Activated naive CD4-positive, alpha-beta T cell treated with anti-CD3 and anti-CD28 coated beads, Interleukin-2, amount 50 U/mL, for 24 hours (primary cell): ENCODE results near the gene POLR2C.

Experiments used
- H3K27ac Mint-ChIP-seq: one replicate; pipeline ENCODE4 v1.8.0; 2021; ENCODE audit warnings: mild to moderate bottlenecking, mixed read lengths
- H3K27me3 Mint-ChIP-seq: one replicate; pipeline ENCODE4 v1.8.0; 2021; ENCODE audit warnings: mixed read lengths
- H3K36me3 Mint-ChIP-seq: one replicate; pipeline ENCODE4 v1.8.0; 2021; ENCODE audit warnings: mixed read lengths
- H3K4me1 Mint-ChIP-seq: one replicate; pipeline ENCODE4 v1.8.0; 2021; ENCODE audit warnings: mixed read lengths
- H3K4me3 Mint-ChIP-seq: one replicate; pipeline ENCODE4 v1.8.0; 2021; ENCODE audit warnings: mild to moderate bottlenecking, mixed read lengths
- H3K9me3 Mint-ChIP-seq: one replicate; pipeline ENCODE4 v1.8.0; 2021; ENCODE audit warnings: mixed read lengths

POLR2C gene

DNA sequence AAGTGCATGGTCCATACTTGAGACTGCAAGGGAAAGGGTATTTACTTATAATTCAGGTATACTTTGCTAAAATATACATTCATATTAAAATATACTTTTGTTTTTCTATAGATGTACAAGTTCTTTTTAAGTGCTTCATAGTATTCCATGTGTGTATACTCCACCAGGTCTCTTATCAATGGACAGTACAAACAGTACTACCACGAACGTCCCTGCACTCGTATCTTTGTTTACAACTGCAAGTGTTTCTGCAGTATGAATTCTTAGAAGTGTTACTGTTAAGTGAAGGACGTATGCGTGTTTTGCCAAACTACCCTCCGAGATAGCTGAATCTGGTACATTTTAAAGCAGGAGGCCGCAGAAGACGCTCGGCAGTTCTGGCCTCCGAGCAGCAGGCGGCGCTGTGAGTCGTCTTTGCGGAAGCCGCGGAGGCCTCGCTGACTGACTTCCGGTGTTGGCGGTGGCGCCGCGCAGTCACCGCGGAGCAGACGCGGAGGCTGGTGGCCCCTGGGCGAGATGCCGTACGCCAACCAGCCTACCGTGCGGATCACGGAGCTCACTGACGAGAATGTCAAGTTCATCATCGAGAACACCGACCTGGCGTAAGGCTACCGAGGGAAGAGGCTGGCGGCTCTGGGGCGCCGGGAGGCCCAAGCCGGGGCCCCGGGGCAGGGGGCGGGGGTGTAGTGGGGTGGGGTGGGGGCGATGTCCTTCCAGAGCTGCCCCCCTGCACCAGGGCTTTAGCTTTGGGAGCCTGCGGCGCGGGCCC, at the start of gene POLR2C:
Gene POLR2C (plus strand): TSS at position 471 of the 769 bp plus-strand sequence. CDS start 46 bp downstream, at position 517.
- Mint-ChIP-seq H3K36me3 (peaks cover 10% of the 10 kb centered on the region), H3K27ac (peak within 1 kb of the TSS; percentile 100), H3K9me3 (no peaks in the 10 kb centered on the region), H3K4me3 (peak within 1 kb of the TSS; percentile 99), H3K27me3 (no peaks in the 10 kb centered on the region), H3K4me1 (peaks cover 25% of the 10 kb centered on the region)

DNA sequence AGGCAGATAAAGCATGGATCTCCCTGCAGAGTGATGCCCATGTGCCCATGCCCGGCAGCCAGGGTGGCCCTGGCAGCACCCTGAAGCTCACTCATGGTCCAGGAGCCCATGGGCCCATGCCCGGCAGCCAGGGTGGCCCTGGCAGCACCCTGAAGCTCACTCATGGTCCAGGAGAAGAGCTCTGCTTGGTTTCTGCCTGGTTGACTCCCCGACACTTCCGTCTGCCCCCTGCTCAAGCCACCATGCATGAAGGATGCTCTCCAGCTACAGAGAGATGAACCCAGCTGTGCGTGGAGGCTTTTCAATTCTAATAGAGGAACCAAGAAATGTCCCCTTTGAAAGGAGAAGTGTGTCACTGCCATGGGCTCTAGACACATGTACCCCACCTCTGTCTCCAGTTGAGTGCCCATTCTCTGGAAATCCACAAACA, 49.2 kb upstream of the POLR2C start:
- Mint-ChIP-seq H3K27me3 (no peaks in the 10 kb centered on the region), H3K4me1 (peaks cover 11% of the 10 kb centered on the region), H3K9me3 (no peaks in the 10 kb centered on the region), H3K36me3 (no peaks in the 10 kb centered on the region), H3K27ac (no peak overlapping the region), H3K4me3 (no peak overlapping the region)

DNA sequence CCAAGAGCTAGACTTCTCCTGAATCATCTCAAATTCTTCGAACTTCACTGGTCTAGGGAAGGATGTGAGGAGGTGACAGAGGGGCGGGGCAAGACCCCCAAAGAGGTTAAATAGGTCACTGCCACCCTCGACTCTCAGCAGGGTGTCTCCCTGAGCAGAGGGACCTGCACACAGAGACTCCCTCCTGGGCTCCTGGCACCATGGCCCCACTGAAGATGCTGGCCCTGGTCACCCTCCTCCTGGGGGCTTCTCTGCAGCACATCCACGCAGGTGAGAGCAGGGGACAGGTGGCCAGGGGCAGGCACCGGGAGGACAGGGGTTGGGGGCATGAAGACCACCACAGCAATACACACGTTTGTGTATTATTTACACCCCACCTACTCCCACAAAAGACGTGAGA, 48.7 kb upstream of the POLR2C start:
- Mint-ChIP-seq H3K36me3 (no peaks in the 10 kb centered on the region), H3K4me1 (peaks cover 15% of the 10 kb centered on the region), H3K27me3 (no peaks in the 10 kb centered on the region), H3K4me3 (no peak overlapping the region), H3K27ac (no peak overlapping the region), H3K9me3 (no peaks in the 10 kb centered on the region)

DNA sequence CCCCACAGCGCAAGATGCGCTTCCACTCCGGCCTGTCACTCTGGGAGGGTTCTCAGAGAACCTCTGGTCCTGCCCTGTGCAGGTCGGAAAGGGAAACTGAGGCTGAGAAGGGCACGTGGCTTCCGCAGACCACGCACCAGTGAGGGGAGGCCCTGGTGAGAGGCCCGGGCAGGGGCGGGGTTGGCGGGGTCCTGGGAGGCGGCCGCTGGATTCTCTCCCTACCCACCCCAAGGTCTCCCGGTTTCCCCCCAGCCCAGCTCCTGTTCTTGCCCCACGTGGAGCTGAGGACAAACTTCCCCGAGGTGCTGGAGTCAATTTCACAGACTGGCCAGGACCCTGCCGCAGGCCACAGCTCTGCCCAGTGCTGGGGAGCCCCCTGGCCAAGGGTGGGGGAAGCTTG, 46.4 kb upstream of the POLR2C start:
- H3K27ac Mint-ChIP-seq: no peak overlapping the region
- H3K4me3 Mint-ChIP-seq: no peak overlapping the region
- H3K9me3 Mint-ChIP-seq: no peaks in the 10 kb centered on the region
- peaks cover 22% of the 10 kb centered on the region for H3K4me1 Mint-ChIP-seq
- no peaks in the 10 kb centered on the region for H3K27me3 Mint-ChIP-seq
- H3K36me3 Mint-ChIP-seq: no peaks in the 10 kb centered on the region

DNA sequence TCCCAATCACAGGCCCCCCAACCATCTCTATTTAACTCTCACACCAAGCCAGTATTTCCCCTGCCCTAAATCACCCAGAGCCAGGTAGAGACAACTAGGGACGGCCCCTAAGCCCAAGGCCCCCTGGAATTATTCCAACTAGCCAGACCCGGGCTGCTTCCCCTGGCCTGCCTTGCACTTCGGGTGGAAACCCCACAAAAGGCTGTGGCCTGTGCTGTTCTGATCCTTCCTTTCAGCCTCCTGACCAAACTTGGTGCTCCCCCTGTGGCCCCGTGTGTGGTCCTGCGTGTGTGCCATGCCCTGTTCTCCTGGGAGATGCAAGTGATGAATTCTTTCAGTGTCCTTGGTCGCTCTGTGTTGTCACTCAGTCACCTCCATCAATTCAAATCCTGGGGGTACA, 43.0 kb upstream of the POLR2C start:
- H3K36me3 Mint-ChIP-seq: no peaks in the 10 kb centered on the region
- H3K27ac Mint-ChIP-seq: peak overlapping the region; percentile 55
- no peaks in the 10 kb centered on the region for H3K27me3 Mint-ChIP-seq
- H3K4me1 Mint-ChIP-seq: peaks cover 28% of the 10 kb centered on the region
- H3K9me3 Mint-ChIP-seq: no peaks in the 10 kb centered on the region
- H3K4me3 Mint-ChIP-seq: no peak overlapping the region

DNA sequence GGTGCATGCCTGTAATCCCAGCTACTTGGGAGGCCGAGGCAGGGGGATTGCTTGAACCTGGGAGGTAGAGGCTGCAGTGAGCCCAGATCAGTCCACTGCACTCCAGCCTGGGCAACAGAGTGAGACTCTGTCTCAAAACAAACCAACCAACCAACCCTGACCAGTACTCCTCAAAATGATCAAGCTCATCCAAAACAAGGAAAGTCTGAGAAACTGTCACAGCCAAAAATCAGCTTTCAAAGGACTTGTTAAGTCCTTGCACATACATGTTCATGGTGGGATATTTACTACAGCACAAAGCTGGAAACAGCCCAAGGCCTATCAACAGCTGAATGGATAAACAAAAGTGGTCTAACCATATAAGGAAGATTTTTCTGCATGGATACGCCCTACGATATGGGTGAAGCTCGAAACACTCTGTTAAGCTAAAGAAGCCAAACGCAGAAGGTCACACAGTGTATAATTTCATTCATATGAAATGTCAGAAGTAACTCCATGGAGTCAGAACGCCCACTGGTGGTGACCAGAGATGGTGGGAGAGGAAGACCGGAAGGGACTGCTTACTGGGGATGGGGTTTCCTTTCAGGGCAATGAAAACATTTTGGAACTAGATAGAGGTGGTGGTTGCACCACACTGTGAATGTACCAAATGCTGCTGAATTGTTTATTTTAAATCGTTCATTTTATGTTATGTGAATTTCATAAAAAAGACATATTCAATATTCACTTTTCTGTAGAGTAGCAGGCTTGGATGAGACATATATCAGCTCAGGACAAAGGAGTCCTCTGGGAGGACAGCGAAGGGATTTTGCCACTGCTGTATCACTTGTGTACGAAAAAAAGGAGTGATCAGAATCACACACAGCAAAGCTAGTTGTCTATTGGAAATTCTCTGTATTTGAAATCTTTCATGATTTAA, 40.2 kb upstream of the POLR2C start:
- Mint-ChIP-seq H3K27ac (no peak overlapping the region), H3K4me3 (no peak overlapping the region), H3K36me3 (peaks cover under 1% of the 10 kb centered on the region), H3K4me1 (peaks cover 23% of the 10 kb centered on the region), H3K9me3 (no peaks in the 10 kb centered on the region), H3K27me3 (no peaks in the 10 kb centered on the region)

DNA sequence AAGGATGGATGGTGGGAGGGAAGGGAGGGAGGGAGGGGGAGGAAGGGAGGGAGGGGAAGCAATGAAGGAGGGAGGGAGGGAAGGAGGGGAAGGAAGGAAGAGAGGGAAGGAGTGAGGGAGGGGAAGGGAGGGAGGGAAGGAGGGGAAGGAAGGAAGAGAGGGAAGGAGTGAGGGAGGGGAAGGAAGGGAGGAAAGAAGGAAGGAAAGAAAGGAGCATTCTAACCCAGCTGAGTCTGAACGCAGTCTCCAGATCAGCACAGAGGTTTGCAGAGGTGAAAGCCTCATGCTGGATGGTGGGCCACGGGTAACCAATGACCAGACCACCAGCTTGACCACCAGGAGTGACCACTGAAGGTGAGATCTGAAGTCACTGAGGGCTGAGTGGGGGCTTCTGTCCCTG, 39.3 kb upstream of the POLR2C start:
- Mint-ChIP-seq H3K27me3 (no peaks in the 10 kb centered on the region), H3K4me3 (no peak overlapping the region), H3K36me3 (peaks cover 3% of the 10 kb centered on the region), H3K27ac (no peak overlapping the region), H3K9me3 (no peaks in the 10 kb centered on the region), H3K4me1 (peaks cover 17% of the 10 kb centered on the region)

DNA sequence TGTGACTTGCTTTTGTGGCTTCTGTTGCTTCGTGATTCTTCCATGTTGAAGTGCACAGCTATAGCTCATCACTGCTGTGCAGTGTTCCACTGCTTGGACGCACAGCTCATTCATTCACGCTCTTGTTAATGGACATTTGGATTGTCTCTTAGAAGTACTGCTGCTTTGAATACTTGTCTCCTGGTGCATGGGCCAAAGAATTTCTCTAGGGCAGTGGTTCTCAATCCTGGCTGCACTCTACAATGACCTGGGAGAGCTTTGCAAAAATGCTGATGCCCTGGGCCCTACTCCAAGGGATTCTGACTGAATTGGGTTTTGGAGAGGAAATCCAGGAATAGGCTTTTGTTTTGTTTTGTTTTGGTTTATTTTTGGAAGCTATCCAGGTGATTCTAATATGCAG, 37.9 kb upstream of the POLR2C start:
- peaks cover 9% of the 10 kb centered on the region for H3K36me3 Mint-ChIP-seq
- H3K4me1 Mint-ChIP-seq: peaks cover 9% of the 10 kb centered on the region
- no peaks in the 10 kb centered on the region for H3K27me3 Mint-ChIP-seq
- H3K4me3 Mint-ChIP-seq: no peak overlapping the region
- H3K9me3 Mint-ChIP-seq: no peaks in the 10 kb centered on the region
- no peak overlapping the region for H3K27ac Mint-ChIP-seq

DNA sequence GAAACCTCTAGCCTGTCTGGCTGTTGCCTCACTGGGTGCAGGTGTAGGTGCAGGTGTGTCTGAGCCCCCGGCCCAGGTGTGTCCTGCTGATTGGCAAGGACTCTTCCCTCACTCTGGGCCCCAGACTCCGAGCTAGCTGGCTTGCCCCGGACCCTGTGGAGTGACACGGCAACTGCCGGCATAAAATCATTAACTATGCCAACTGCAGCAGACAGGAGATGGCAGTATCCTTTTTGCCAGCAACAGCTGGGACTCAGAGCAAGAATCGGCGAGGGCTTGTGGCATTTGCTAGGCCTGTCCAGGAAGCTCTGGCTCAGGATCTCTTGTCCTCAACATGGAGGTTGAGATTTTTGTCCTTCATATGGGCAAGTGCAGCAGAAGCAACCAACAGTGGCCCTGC, 36.1 kb upstream of the POLR2C start:
- H3K9me3 Mint-ChIP-seq: no peaks in the 10 kb centered on the region
- H3K36me3 Mint-ChIP-seq: peaks cover 19% of the 10 kb centered on the region
- peaks cover 6% of the 10 kb centered on the region for H3K4me1 Mint-ChIP-seq
- H3K4me3 Mint-ChIP-seq: no peak overlapping the region
- no peak overlapping the region for H3K27ac Mint-ChIP-seq
- no peaks in the 10 kb centered on the region for H3K27me3 Mint-ChIP-seq

DNA sequence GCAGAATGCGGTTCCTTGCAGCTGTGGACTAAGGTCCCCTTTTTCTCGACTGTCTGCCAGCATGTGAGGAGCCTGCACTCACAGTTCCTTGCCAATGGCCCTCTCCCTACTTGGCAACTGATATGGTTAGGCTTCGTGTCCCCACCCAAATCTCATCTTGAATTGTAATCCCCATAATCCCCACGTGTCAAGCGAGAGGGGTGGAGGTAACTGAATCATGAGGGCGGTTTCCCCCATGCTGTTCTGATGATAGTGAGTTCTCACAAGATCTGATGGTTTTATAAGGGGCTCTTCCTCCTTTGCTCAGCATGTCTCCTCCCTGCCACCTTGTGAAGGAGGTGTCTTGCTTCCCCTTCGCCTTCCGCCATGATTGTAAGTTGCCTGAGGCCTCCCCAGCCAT, 35.2 kb upstream of the POLR2C start:
- peaks cover 5% of the 10 kb centered on the region for H3K4me1 Mint-ChIP-seq
- H3K27ac Mint-ChIP-seq: no peak overlapping the region
- no peak overlapping the region for H3K4me3 Mint-ChIP-seq
- H3K27me3 Mint-ChIP-seq: no peaks in the 10 kb centered on the region
- peaks cover 20% of the 10 kb centered on the region for H3K36me3 Mint-ChIP-seq
- H3K9me3 Mint-ChIP-seq: no peaks in the 10 kb centered on the region

DNA sequence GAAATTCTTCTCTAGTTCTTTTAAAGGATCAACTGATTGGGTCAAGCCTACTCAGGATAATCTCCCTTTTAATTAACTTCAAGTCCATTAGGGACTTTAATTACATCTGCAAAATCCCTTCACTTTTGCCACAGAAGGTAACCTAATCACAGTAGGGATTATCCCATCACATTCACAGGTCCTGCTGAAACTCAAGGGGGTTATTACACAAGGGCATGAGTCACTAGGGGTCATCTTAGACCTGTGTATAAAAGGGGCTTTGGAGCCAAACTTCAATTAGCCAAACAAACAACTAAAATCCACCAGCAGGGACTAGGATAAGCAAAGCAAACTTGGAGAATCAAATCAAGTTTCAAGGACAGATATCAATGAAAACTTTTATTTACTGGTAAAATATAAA, 34.7 kb upstream of the POLR2C start:
- no peaks in the 10 kb centered on the region for H3K9me3 Mint-ChIP-seq
- no peak overlapping the region for H3K27ac Mint-ChIP-seq
- H3K27me3 Mint-ChIP-seq: no peaks in the 10 kb centered on the region
- no peak overlapping the region for H3K4me3 Mint-ChIP-seq
- peaks cover 7% of the 10 kb centered on the region for H3K4me1 Mint-ChIP-seq
- peaks cover 20% of the 10 kb centered on the region for H3K36me3 Mint-ChIP-seq

DNA sequence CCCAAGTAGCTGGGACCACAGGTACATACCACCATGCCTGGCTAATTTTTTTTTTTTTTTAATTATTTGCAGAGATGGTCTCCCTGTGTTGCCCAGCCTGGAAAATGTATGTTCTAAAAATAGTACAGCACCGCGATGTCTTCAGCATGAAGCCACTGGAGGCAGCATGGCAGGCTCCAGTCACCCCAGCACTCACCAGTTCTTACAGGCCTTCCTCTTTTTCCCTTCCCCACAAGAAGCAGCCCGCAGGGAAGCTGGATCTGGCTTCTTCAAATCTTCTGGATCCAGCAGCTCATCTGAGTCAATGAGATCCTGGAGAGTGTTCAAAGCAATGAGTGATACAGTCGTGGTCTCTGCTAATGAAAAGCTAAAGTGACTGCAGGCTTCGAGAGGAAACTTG, 31.5 kb upstream of the POLR2C start:
- H3K27me3 Mint-ChIP-seq: no peaks in the 10 kb centered on the region
- no peak overlapping the region for H3K4me3 Mint-ChIP-seq
- no peak overlapping the region for H3K27ac Mint-ChIP-seq
- H3K4me1 Mint-ChIP-seq: peaks cover 34% of the 10 kb centered on the region
- H3K9me3 Mint-ChIP-seq: no peaks in the 10 kb centered on the region
- H3K36me3 Mint-ChIP-seq: peaks cover 31% of the 10 kb centered on the region

DNA sequence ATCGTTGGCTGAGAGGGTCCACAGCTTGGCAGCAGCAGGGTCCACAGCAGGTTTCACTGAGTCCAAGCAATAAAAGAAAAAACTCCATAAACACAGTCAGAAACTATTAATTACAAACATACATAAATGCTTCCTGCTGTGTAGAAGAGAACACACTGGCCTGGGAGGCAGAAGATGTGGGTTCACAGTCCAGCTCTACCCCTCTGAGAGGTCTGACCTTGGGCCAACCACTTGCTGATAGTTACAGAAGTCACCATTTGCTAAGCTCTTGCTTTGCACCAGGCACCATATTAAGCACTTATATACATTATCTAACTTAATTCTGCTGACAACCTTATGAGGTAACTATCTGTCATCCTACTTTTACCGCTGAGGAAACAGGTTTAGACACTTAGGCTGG, 30.0 kb upstream of the POLR2C start:
- no peak overlapping the region for H3K4me3 Mint-ChIP-seq
- H3K36me3 Mint-ChIP-seq: peaks cover 28% of the 10 kb centered on the region
- no peaks in the 10 kb centered on the region for H3K27me3 Mint-ChIP-seq
- peak overlapping the region; percentile 77 for H3K27ac Mint-ChIP-seq
- no peaks in the 10 kb centered on the region for H3K9me3 Mint-ChIP-seq
- peaks cover 34% of the 10 kb centered on the region for H3K4me1 Mint-ChIP-seq

DNA sequence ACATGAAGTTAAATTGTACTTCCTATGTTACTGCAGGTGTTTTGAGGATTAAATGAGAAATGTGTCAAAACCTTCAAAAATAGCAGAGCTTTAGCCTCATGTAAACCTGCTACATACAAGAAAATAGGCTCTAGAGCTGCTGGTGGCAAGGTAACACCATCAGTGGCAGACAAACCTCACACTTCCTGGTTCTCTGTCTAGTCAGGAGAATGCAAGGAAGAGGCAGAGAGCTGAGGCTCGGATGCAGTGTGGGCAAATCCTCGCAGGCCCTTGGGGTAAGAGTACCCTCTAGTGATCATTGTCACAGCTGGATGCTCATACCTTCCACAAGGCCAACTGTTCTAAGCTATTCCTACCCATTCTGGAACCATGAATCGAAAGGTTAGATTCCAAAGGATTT, 29.5 kb upstream of the POLR2C start:
- Mint-ChIP-seq H3K27ac (peak overlapping the region; percentile 77), H3K9me3 (no peaks in the 10 kb centered on the region), H3K27me3 (no peaks in the 10 kb centered on the region), H3K4me3 (no peak overlapping the region), H3K36me3 (peaks cover 28% of the 10 kb centered on the region), H3K4me1 (peaks cover 34% of the 10 kb centered on the region)

DNA sequence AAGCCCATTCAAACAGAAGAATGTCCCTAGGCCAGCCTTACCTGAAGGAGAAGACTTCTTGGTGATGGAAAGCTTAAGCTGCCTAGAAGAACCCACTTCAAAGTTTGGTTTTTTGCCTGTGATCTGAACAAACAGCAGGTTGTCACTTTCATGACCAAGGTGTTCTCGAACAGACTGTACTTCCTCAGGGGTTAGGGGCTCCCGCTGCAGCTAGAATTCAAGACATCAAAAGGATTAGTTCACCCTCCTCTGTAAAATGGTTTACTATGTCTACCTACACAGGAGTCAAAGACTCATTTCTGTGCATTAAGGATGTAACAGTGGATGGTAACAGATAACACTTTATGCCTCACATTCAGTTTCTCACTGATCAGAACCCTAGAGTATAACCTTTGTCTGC, 28.5 kb upstream of the POLR2C start:
- peak overlapping the region; percentile 74 for H3K27ac Mint-ChIP-seq
- H3K36me3 Mint-ChIP-seq: peaks cover 31% of the 10 kb centered on the region
- H3K9me3 Mint-ChIP-seq: no peaks in the 10 kb centered on the region
- peaks cover 41% of the 10 kb centered on the region for H3K4me1 Mint-ChIP-seq
- peak overlapping the region; percentile 2 for H3K4me3 Mint-ChIP-seq
- H3K27me3 Mint-ChIP-seq: no peaks in the 10 kb centered on the region

DNA sequence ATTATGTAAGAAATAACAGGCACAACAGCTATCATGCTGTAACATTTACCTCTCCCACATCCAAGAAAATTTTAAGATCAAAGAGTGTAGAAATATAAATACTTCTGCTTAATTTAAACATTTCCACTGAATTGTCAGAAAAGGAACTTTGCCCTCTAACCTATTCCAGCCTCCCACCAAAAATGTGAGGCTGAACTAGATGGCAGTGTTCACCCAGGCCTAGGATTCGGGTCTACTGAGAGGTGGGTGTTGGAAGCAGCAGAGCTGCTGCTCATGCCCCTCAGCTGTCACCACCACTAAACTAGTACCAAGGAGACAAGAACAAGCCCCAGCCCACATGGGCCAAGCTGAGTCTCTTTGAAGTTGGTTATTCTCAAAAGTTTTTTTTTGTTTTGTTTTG, 26.6 kb upstream of the POLR2C start:
- Mint-ChIP-seq H3K4me3 (no peak overlapping the region), H3K9me3 (peaks cover 4% of the 10 kb centered on the region), H3K27ac (peak overlapping the region; percentile 23), H3K36me3 (peaks cover 39% of the 10 kb centered on the region), H3K4me1 (peaks cover 41% of the 10 kb centered on the region), H3K27me3 (no peaks in the 10 kb centered on the region)
